AG04450 (cell line): ENCODE results near the gene QRICH1. TPM values are rescaled to one million over a fixed set of nuclear protein-coding genes. Genes with fewer than 3 reads are reported as not detected.

Experiments
- CTCF ChIA-PET: fragments of 300-600, 350-600 bp; formaldehyde crosslinking; extraction: SDS; loops from one replicate; lab custom pipeline; 2022; ENCODE audit warnings: antibody characterized with exemption, inconsistent platforms; lab: Charles Lee
- POLR2A ChIA-PET: fragments of 350-600 bp; formaldehyde crosslinking; extraction: SDS; loops from one replicate; lab custom pipeline; 2021; ENCODE audit warnings: antibody characterized with exemption, inconsistent platforms; lab: Yijun Ruan, JAX
- DNase-seq: peaks from one replicate; pipeline ENCODE4 v3.0.0-alpha.2; 2011; ENCODE audit warnings: low read depth, low spot score
- H3K27ac ChIP-seq: one replicate; pipeline ENCODE4 v1.5.1; 2012; ENCODE audit warnings: low read depth, low read length, control low read depth
- H3K27me3 ChIP-seq: one replicate; pipeline ENCODE4 v1.6.0; 2012; ENCODE audit warnings: low read length; ENCODE audit not compliant: control insufficient read depth, insufficient read depth
- H3K4me3 ChIP-seq: 2 replicates; pipeline ENCODE4 v1.5.1; 2011; ENCODE audit warnings: mild to moderate bottlenecking, low read depth, low read length, control low read depth
- H3K9me3 ChIP-seq: 2 replicates; pipeline ENCODE4 v1.5.1; 2012; ENCODE audit warnings: low read length; ENCODE audit not compliant: control insufficient read depth, insufficient read depth
- CTCF ChIP-seq: IDR thresholded peaks from 2 replicates; pipeline ENCODE4 v1.5.1; 2011; ENCODE audit warnings: low read depth, low read length, control low read depth, inconsistent platforms
- polyA plus RNA-seq: library from polyadenylated mRNA; depleted of rRNA; stranded (reverse); fragments of >200 nt; gene quantifications from 2 replicates; pipeline ENCODE4 v1.2.3, GENCODE V29; 2011

Gene QRICH1
- polyA plus RNA-seq, 1 experiment, result 69.7 TPM

- CTCF ChIA-PET, result interaction anchor here (1.0 kb wide), 1 partner anchor 10 kb away, joined by 3 read pairs; no protein-coding TSS in a partner anchor
- H3K4me3 ChIP-seq, result no peak overlapping the region
- H3K27me3 ChIP-seq, result no peaks in the 10 kb centered on the region
- H3K9me3 ChIP-seq, result no peaks in the 10 kb centered on the region; the same call in 1 of the 2 replicates
- no peak for DNase-seq
- no peak for TF ChIP-seq CTCF
- POLR2A ChIA-PET, result interaction anchor here (0.7 to 4.1 kb wide), 3 partner anchors 8 to 70 kb away, joined by 3 to 74 read pairs (median 4); partner anchors contain the start of genes QRICH1 and WDR6
- H3K27ac ChIP-seq, result no peak overlapping the region
Observed at GRCh38 chr3:49023775-49024174, 70.1 kb downstream of the QRICH1 start.

- no peaks in the 10 kb centered on the region for H3K27me3 ChIP-seq
- peak overlapping the region; percentile 98 for H3K4me3 ChIP-seq
- POLR2A ChIA-PET, result interaction anchor here (0.7 to 4.1 kb wide), 7 partner anchors 9 to 447 kb away, joined by 3 to 74 read pairs (median 6); partner anchors contain the start of genes DAG1, P4HTM, QRICH1 and USP19
- TF ChIP-seq CTCF, result no peak
- H3K9me3 ChIP-seq, result no peaks in the 10 kb centered on the region; the same call in 1 of the 2 replicates
- DNase-seq, result no peak
- CTCF ChIA-PET, result interaction anchor here (0.7 to 3.8 kb wide), 16 partner anchors 9 to 95 kb away, joined by 3 to 24 read pairs (median 4); partner anchors contain the start of genes P4HTM, QRICH1 and WDR6
- H3K27ac ChIP-seq, result peak overlapping the region; percentile 90
Observed at GRCh38 chr3:49022688-49023171, 71.1 kb downstream of the QRICH1 start.

- TF ChIP-seq CTCF, result peak; percentile 90
- Histone ChIP-seq H3K4me3 (peak within 1 kb of the TSS; percentile 98), H3K27ac (peak within 1 kb of the TSS; percentile 90), H3K27me3 (no peaks in the 10 kb centered on the region), H3K9me3 (no peaks in the 10 kb centered on the region; the same call in 1 of the 2 replicates)
- CTCF ChIA-PET, result interaction anchor here (0.7 to 3.8 kb wide), 20 partner anchors 9 to 96 kb away, joined by 3 to 24 read pairs (median 4); partner anchors contain the start of genes P4HTM, QRICH1 and WDR6
- POLR2A ChIA-PET, result interaction anchor here (0.6 to 4.1 kb wide), 19 partner anchors 7 to 448 kb away, joined by 3 to 74 read pairs (median 7); partner anchors contain the start of genes DAG1, IMPDH2, LAMB2 and P4HTM
- DNase-seq, result peak; percentile 81
Observed at GRCh38 chr3:49021813-49022687, 71.8 kb downstream of the QRICH1 start, which contains the start of gene NDUFAF3. TSS of gene NDUFAF3 (plus strand) at chr3:49022121. CDS start at chr3:49022145, 24 bp downstream.

- peak; percentile 92 for DNase-seq
- Histone ChIP-seq H3K27me3 (no peaks in the 10 kb centered on the region), H3K9me3 (no peaks in the 10 kb centered on the region; the same call in 1 of the 2 replicates), H3K27ac (peak overlapping the region; percentile 90), H3K4me3 (peak overlapping the region; percentile 98)
- no peak for TF ChIP-seq CTCF
- POLR2A ChIA-PET, result interaction anchor here (0.6 to 4.1 kb wide), 21 partner anchors 8 to 449 kb away, joined by 3 to 74 read pairs (median 5); partner anchors contain the start of genes DAG1, IMPDH2, LAMB2 and P4HTM
- CTCF ChIA-PET, result interaction anchor here (0.9 to 3.8 kb wide), 12 partner anchors 10 to 282 kb away, joined by 3 to 24 read pairs (median 5); partner anchors contain the start of genes P4HTM, QRICH1 and WDR6
Observed at GRCh38 chr3:49021213-49021812, 72.6 kb downstream of the QRICH1 start.
